ENCODE measurements around the gene SGK1.

The SGK1 gene

GRCh38 chr6:134122775-134123174 lies 195.1 kb downstream of the SGK1 start:
- ChIA-PET POLR2A (no interaction called here), CTCF (interaction anchor here (0.7 to 7.1 kb wide), 21 partner anchors 10 to 845 kb away, joined by 3 to 78 read pairs (median 8); no protein-coding TSS in a partner anchor)
- TF ChIP-seq CTCF (IDR thresholded peaks at IDR 0.05; ENCODE audit: control extremely low read depth, extremely low read depth, low read depth, missing control alignments), result no peak
- no peak for DNase-seq (ENCODE audit: extremely low spot score)

- DNase-seq (ENCODE audit: extremely low spot score), result no peak
- TF ChIP-seq CTCF (IDR thresholded peaks at IDR 0.05; ENCODE audit: control extremely low read depth, extremely low read depth, low read depth, missing control alignments), result no peak
- CTCF ChIA-PET, result interaction anchor here (7.1 kb wide), 1 partner anchor 821 kb away, joined by 50 read pairs; no protein-coding TSS in a partner anchor
- POLR2A ChIA-PET, result no interaction called here
Observed at GRCh38 chr6:134119486-134119885, 198.4 kb downstream of the SGK1 start.
